GM21529 (cell line): ENCODE measurements around the gene GJB3.
"Not testable (repeated sequence)": the region's sequence is repeated elsewhere in the genome, so short reads cannot be mapped to it uniquely, and the experiment has no call there.

Experiments used
- ATAC-seq: cut with Tn5 transposase; IDR thresholded peaks from one replicate; pipeline ENCODE4 v1.9.1; 2021; ENCODE audit not compliant: unreplicated experiment

GJB3 gene

DNA sequence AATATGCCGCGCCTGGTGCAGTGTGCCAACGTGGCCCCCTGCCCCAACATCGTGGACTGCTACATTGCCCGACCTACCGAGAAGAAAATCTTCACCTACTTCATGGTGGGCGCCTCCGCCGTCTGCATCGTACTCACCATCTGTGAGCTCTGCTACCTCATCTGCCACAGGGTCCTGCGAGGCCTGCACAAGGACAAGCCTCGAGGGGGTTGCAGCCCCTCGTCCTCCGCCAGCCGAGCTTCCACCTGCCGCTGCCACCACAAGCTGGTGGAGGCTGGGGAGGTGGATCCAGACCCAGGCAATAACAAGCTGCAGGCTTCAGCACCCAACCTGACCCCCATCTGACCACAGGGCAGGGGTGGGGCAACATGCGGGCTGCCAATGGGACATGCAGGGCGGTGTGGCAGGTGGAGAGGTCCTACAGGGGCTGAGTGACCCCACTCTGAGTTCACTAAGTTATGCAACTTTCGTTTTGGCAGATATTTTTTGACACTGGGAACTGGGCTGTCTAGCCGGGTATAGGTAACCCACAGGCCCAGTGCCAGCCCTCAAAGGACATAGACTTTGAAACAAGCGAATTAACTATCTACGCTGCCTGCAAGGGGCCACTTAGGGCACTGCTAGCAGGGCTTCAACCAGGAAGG, 4.3 kb downstream of the GJB3 start:
- no peak for ATAC-seq

DNA sequence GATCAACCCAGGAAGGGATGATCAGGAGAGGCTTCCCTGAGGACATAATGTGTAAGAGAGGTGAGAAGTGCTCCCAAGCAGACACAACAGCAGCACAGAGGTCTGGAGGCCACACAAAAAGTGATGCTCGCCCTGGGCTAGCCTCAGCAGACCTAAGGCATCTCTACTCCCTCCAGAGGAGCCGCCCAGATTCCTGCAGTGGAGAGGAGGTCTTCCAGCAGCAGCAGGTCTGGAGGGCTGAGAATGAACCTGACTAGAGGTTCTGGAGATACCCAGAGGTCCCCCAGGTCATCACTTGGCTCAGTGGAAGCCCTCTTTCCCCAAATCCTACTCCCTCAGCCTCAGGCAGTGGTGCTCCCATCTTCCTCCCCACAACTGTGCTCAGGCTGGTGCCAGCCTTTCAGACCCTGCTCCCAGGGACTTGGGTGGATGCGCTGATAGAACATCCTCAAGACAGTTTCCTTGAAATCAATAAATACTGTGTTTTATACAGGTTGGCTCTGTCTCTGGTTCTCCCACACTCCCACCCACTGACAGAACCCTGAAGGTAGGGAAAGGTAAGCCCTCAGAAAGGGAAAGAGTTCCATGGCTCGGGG, 5.0 kb downstream of the GJB3 start:
- ATAC-seq: no peak

DNA sequence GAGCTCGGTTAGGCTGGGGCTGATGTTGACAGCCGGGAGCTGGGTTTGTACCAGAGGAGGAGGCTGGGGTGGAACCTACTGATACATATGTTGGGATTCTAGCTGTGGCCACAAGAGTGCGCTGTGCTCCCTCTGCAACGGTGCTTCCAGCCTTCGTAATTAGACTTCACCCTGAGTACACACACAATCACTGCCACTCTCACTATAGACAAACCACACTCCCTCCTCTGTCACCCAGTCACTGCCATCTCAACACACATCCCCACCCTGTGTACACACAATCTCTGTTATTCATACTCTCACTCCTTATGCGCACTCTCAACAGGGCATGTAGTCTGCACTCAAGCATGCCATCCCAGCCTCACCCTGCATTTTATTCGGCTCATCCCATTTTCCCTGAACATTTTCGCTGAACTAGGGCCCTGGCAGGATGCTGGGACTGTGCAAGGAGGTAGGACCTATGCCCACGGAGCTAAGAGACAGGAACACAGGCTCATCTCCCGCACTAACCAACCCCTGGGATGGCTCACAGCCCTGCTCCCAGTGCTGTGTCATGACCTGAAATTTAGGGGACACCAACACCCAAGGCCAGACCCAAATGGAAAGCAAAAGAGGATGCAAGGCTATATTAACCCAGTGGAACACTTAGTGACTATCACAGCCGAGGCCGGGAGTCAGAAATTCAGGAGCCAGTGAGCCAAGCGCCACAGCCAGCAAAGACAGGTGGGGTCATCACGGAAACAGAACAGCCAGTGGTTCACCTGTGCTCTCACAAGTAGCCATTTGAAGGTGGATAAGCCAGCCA, 5.7 kb downstream of the GJB3 start:
- no peak for ATAC-seq

DNA sequence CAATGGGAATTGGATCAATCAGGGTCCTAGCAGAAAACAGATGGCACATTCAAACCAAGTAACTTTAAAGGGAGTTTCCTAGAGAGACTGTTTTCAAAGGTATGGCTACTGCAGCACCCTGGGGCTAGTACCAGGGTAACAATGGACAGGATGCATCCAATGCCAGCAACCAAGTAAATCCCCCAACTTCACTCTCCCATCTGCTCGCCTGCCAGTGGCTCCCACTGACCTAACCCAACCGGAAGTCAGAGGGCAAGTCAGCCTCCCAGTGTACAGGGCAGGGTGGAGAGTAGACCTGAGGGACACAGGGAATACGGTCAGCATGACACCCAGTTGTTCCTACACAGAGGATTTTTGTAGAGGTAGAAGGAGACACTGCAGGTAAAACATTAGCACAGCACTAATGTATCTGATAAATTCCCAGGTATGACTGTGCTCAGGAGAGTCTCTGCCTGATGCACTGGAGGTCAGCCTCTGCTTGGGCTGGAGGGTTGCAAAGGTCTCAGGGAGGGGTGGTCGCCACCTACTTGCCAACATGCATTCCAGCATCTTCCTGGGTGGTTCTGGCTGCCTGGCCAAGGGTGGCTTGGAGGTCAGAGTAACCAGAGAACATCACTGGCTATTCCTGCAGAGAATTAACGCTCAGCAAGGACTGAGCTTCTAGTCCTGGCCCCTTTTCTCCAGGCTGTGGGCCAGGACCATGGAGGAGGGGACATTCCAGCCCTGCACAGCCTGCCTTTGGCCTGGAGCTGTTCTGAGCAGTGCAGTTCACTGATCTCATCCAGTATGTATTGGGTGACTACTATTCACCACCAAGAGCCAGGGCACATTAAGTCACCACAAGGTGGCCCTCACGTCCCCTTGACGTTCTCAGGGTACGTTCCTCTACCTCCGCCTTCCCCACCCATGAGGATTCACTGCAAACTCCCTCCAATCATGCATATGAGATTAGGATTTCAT, 6.7 kb downstream of the GJB3 start:
- no peak for ATAC-seq

DNA sequence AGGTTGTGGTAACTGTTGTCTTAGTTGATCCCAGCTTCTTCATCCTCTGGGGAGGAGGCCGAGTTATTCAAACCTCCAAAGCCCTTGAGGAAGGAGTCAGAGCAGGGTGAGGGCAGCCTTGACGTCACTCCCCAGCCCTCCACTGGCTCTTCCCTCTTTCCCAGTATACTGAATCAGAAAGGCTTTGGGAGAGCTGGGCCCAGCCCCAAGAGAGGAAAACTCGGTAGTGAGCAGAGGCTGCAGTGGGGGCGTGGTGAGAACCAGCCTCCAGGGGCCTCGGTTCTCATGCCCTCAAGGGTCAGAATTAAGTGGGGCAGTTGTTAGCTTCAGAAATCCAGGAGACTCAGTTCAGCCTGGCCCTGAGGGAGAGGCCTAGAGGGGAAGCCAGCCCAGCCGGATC, 10.0 kb downstream of the GJB3 start:
- no peak for ATAC-seq

DNA sequence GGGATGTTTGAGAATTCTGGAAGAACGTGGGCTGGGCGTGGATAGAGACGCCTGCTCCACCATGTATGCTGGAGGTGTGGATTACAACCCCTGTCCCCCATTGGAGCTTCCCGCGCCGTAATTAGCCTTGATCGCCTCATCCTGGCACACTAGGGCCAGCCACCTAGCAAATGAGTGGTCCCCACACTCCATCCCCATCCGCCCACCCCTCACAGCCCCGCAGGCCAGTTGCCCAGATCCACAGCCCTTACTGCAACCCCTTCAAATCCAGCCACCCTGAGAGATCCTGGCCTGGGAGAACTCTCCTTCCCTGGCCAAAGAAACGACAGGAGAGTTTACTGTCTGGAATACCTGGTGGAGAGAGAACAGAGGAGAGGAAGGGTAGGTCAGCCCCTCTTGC, 11.4 kb downstream of the GJB3 start:
- no peak for ATAC-seq

DNA sequence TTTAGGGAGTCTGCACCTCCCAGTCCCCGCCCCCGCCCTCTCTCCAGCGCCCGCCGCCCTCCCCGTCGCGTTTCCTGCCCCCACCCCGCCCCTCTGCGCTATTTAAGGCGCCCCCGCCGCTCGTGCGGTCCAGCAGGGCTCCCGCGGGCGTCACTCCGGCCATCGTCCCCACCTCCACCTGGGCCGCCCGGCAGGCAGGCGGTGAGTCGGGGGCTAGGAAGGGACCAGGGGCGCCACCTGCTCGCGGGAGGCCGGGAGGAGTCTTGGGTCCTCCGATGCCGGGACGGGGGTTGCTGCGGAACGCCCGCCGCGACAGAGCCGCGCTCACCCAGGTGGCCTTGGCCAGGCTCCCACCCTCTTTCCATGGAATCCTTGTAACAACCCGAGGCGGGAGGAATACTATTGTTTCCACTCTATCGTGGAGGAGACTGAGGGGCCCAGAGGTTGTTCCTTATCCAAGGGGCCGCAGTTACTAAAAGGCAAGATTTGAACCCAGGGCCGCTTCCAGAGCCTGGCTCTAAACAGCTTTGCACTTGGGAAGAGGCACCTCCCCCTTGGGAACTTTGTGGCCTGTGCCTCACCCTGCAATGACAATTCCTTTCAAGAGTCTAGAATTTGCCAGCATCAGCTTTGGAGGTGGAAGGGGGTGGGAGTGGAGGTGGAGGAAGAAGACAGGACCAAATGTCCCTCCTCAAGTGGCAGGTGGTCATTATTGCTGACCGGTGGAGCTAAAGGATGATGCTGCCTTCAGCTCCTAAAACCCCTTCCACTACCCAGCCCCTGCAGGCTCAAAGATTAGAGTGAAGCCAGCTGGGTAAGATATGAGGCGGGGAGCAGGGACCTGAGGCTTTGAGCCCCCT, 12.1 kb downstream of the GJB3 start, which contains the start of gene GJA4:
GJA4 (plus strand) TSS at position 132 of the 860 bp plus-strand sequence. CDS start 1,215 bp downstream, outside the sequence.
- no peak for ATAC-seq

DNA sequence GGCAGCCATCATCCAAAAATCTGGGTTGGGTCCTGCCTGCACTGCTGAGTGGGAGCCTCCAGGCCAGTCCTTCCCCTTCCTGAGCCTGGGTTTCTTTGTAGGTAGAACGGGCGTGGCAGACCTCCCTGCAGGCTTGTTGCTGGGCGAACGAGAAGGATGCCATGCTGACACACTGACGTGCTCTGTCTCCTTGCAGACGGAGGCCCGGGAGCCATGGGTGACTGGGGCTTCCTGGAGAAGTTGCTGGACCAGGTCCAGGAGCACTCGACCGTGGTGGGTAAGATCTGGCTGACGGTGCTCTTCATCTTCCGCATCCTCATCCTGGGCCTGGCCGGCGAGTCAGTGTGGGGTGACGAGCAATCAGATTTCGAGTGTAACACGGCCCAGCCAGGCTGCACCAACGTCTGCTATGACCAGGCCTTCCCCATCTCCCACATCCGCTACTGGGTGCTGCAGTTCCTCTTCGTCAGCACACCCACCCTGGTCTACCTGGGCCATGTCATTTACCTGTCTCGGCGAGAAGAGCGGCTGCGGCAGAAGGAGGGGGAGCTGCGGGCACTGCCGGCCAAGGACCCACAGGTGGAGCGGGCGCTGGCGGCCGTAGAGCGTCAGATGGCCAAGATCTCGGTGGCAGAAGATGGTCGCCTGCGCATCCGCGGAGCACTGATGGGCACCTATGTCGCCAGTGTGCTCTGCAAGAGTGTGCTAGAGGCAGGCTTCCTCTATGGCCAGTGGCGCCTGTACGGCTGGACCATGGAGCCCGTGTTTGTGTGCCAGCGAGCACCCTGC, 13.2 kb downstream of the GJB3 start:
- no peak for ATAC-seq

DNA sequence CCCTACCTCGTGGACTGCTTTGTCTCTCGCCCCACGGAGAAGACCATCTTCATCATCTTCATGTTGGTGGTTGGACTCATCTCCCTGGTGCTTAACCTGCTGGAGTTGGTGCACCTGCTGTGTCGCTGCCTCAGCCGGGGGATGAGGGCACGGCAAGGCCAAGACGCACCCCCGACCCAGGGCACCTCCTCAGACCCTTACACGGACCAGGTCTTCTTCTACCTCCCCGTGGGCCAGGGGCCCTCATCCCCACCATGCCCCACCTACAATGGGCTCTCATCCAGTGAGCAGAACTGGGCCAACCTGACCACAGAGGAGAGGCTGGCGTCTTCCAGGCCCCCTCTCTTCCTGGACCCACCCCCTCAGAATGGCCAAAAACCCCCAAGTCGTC, 13.8 kb downstream of the GJB3 start:
- no peak for ATAC-seq

DNA sequence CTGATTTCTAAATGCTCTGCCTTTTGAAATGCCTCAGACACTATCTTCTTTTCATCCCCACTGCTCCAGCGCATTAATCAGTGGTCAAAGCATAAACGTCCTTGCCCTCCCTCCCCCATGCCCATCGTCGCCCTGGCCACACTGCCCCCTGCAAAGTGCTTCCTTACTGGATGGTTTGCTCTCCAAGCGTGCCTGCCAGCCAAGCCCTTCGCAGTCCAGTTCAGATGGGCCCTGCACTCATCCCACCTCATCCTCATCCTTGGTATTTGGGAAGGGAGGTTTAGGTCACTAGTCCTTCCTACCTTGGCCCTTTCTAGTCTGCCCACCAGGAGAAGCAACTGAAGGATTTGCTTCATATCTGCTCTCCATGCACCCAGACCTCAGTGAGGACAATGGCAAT, 14.9 kb downstream of the GJB3 start:
- no peak for ATAC-seq

DNA sequence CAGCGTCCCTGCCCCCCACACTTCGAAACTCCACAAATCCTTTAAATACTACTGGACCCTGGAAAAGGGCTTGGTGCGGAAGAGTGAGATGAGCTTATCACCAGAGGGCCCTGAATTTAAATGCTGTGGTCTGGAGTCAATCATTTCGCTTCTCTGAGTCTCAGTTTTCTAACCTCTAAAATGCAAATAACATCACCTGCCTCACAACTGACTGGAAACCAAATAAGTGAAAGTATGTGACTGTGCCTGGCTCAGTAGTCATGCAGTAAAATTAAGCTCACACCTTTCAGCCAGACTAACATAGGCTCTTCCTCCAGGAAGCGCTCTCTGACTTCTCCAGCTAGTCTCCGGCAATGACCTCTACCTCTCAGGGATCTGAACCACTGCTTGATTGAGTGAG, 16.0 kb downstream of the GJB3 start:
- ATAC-seq: peak; percentile 81

DNA sequence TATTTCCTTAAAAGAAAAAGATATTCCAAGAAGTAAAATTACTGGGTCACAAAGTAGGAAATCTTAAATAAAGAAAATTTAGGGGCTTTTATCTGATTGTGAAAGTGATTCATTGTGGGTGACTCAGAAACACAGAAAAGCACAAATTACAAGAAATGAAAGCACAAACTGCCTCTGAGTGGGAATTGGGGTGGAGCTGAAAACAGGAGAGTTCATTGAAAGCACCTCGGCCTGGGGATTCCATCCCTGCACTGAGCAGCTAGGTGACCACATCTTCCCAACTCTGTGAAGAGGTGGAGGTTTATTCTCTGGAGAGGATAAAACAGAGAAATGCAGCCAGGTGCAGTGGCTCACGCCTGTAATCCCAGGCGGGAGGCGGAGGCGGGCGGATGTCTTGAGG, 19.2 kb downstream of the GJB3 start:
- ATAC-seq: no peak

DNA sequence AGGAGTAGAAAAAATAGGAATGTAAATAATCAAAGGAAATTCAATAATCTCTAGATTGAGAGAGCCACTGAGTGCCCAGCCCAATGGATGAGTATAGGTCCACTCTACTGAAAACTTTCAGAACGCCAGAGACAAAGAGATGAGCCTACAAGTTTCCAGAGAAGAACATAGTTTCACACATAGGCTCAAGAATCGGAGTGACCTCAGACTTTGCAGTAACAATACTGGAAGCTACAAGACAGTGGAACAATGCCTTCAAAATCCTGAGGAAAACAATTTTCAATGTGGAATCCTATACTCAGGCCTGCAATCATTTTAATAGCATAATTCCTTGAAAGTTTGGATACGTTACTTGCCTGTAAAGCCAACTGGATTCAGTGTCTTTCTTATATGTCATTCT, 22.8 kb downstream of the GJB3 start:
- no peak for ATAC-seq

DNA sequence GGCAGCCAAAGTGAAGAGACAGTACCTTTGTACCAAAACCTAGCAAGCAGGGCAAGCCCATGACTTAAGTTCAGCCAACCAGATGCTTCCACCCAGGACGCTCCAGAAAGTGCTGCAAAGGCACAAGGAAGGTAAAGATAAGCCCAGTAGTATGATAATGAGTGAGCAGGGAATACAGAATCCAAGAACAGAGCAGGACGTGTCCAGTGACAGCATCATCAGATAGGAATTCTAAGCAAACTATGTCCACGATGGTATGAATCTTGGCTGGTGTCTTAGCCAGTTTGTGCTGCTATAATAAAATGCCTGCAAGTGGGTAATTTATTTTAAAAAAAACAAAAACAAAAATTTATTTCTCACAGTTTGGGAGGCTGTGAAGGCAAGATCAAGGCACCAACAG, 25.4 kb downstream of the GJB3 start:
- no peak for ATAC-seq

DNA sequence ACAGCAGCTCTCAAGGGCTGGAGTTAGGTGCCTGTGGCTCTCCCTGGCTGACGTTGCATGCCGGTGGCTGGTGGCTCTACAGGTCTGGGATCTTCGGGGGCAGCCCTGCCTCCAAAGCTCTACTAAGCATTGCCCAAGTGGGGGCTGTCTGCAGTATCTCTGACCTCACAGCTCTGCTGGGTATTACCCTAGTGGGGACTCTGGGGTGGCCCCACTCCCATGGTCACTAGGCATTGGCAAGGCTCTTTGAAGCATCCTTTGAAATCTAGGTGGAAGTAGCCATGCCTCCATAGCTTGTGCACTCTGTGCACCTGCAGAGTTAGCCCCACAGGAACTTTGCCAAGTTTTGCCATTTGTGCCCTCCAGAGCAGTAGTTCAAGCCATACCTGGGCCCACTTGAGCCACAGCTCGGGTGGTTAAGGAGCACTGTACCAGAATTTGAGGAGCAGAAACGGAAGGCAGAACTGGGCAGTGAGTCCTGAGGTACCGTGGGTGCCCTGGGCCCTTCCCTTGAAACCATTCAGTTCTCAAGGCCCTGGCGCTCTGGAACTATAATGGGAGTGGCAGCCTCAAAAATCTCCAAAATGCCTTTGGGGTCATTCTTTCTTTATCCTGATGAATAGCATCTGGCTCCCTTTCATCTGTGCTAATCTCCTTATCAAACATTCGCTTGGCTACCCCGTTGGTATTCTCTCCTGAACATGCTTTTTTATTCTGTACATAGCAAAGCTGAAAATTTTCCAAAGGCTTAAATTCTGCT, 27.2 kb downstream of the GJB3 start:
- ATAC-seq: no peak

DNA sequence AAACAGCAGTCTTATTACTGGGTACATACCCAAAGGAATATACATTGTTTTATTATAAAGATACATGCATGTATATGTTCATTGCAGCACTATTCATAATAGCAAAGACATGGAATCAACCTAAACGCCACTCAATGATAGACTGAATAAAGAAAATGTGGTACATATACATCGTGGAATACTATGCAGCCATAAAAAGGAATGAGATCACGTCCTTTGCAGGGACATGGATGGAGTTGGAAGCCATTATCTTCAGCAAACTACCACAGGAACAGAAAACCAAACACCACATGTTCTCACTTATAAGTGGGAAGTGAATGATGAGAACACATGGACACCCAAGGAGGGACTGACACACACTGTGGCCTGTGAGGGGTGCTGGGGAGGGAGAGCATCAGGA, 29.8 kb downstream of the GJB3 start:
- ATAC-seq: not testable (repeated sequence)

DNA sequence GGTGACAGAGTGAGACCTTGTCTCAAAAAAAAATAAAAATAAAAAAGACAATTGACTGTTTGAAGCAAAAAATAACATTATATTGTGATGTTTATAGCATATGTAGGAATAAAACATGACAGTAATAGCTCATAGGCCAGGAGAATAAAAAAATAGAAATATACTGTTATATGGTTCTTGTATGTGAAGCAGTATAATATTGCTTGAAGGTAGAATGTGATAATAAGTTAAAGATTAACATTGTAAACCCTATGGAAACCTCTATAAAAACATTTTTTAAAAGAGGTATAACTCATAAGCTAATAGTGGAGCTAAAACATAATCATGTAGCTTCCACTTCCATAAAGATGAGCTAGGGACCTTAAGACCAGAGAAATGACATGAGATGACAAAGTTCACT, 35.3 kb downstream of the GJB3 start:
- ATAC-seq: no peak

DNA sequence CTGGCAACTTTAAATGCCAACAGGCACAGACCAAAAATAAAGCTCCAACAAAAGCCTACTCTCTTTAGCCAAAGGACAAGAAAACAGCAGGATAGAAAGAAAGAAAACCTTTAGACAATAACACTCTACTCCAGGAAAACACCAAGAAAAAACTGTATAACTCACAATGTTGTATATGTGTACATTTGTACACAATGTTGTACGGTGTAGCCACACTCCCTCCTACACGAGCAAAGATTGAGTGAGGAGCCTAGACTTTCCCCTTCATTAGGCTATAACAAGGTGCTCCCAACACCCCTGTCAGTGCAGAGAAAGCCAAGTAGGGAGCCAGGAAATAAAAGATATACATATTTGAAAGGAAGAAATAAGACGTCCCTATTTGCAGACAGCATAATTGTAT, 35.8 kb downstream of the GJB3 start:
- ATAC-seq: no peak

DNA sequence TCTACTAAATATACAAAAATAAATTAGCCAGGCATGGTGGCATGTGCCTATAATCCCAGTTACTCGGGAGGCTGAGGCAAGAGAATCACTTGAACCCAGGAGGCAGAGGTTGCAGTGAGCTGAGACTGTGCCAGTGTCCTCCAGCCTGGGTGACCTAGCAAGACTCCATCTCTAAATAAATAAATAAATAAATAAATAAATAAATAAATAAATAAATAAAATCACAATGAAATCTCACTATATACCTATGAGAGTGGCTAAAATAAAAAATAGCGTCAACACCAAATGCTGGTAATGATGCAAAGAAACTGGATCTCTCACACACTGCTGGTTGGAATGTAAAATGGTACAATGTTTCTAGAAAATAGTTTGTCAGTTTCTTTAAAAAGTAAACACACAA, 37.8 kb downstream of the GJB3 start:
- ATAC-seq: not testable (repeated sequence)
